Measurements from ENCODE around the gene TRAK2. TPM values are rescaled to one million over a fixed set of nuclear protein-coding genes. Genes with fewer than 3 reads are reported as not detected.

TRAK2 gene
- total and polyA plus RNA-seq, 4 experiments from 2014 or later, result 25.2 to 47.3 (median 43.7) TPM

DNA sequence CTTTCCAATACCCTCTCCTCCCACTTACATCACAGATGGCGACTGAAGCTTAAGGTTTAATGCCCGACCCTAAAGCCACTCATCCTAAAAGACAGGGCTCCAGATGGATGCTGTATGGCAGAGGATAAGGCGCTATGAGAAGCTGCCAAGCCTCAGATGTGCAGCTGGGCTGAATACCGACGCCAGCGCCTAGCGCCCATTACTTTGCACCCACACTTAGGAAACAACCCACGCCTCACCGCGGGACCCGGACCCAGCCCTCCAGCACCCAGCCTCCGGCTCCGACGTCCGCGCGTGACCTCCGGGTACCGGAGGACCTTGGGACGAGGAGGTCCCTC lies 335 bp downstream of the TRAK2 start:
- no peaks in the 10 kb centered on the region for H3K27me3 ChIP-seq (ENCODE audit: insufficient read depth, low read length)
- Mint-ChIP-seq H3K4me1 (peaks cover 34 to 58% (median 46%) of the 10 kb centered on the region in 4 donors), H3K9me3 (peaks cover 0 to 2% (median 0%) of the 10 kb centered on the region in 8 donors), H3K36me3 (peaks cover 8 to 26% of the 10 kb centered on the region in 2 donors), H3K27ac (peak overlapping the region; percentile 95 to 98 (median 97)), H3K27me3 (no peaks in the 10 kb centered on the region), H3K4me3 (peak overlapping the region; percentile 94 to 99 (median 98))
- H3K27ac ChIP-seq (ENCODE audit: low read depth, low read length), result peak overlapping the region; percentile 74
- H3K9me3 ChIP-seq (ENCODE audit: control insufficient read depth in 1 of 2, low read length in 2 of 2), result no peaks in the 10 kb centered on the region
- no peaks in the 10 kb centered on the region for H3K36me3 ChIP-seq (ENCODE audit: insufficient read depth, low read length)
- CTCF ChIA-PET (ENCODE audit: partially characterized antibody), result interaction anchor here (0.9 to 3.4 kb wide), 7 partner anchors 10 to 268 kb away, joined by 3 to 11 read pairs (median 3); partner anchors contain the start of gene CASP10
- intact Hi-C loops (cut with micrococcal nuclease), result loop anchor here (1.0 to 10.0 kb wide), 12 partner anchors 19 to 1461 kb away; partner anchors contain the start of genes BZW1, CARF, CFLAR and FZD7
- POLR2A ChIA-PET (ENCODE audit: partially characterized antibody), result interaction anchor here (0.5 to 9.0 kb wide), 21 partner anchors 11 to 738 kb away, joined by 3 to 154 read pairs (median 7); partner anchors contain the start of genes ALS2, BZW1, CASP8 and CFLAR
- no peak for DNase-seq
- peaks cover 55% of the 10 kb centered on the region for H3K4me1 ChIP-seq (ENCODE audit: insufficient read depth, low read length)
- peak overlapping the region; percentile 38 to 93 for H3K4me3 ChIP-seq (ENCODE audit: low read length in 2 of 2)

DNA sequence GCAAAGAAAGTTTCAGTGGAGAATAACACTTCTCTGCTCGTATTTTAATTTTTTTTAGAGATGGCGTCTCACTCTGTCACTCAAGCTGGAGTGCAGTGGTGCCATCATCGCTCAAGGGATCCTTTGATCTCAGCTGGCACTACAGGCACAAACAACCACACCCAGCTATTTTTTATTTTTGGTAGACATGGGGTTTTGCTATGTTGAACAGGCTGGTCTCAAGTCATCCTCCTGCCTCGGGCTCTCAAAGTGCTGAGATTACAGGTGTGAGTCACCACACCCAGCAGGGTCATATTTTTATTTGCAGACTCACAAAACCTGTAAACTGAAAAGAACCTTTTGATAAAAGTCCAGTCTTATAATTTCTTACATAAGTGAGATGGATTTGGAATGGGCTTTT lies 2.6 kb downstream of the TRAK2 start:
- Mint-ChIP-seq H3K27me3 (no peaks in the 10 kb centered on the region), H3K9me3 (peaks cover 0 to 2% (median 0%) of the 10 kb centered on the region in 8 donors), H3K27ac (peak overlapping the region; percentile 80 to 95 (median 91)), H3K4me3 (peak overlapping the region; percentile 66 to 82 (median 79)), H3K4me1 (peaks cover 42 to 67% (median 54%) of the 10 kb centered on the region in 4 donors), H3K36me3 (peaks cover 8 to 26% of the 10 kb centered on the region in 2 donors)
- Histone ChIP-seq H3K9me3 (ENCODE audit: control insufficient read depth in 1 of 2, low read length in 2 of 2) (no peaks in the 10 kb centered on the region), H3K27me3 (ENCODE audit: insufficient read depth, low read length) (no peaks in the 10 kb centered on the region), H3K36me3 (ENCODE audit: insufficient read depth, low read length) (no peaks in the 10 kb centered on the region), H3K4me3 (ENCODE audit: low read length in 2 of 2) (no peak overlapping the region), H3K4me1 (ENCODE audit: insufficient read depth, low read length) (peaks cover 60% of the 10 kb centered on the region), H3K27ac (ENCODE audit: low read depth, low read length) (peak overlapping the region; percentile 20)
- intact Hi-C loops (cut with micrococcal nuclease), result no loop called here
- DNase-seq, result peak; percentile 55 to 78 (median 68)
- CTCF ChIA-PET (ENCODE audit: partially characterized antibody), result no interaction called here
- POLR2A ChIA-PET (ENCODE audit: partially characterized antibody), result interaction anchor here (0.8 to 9.0 kb wide), 3 partner anchors 13 to 333 kb away, joined by 3 to 154 read pairs (median 4); partner anchors contain the start of gene ALS2

DNA sequence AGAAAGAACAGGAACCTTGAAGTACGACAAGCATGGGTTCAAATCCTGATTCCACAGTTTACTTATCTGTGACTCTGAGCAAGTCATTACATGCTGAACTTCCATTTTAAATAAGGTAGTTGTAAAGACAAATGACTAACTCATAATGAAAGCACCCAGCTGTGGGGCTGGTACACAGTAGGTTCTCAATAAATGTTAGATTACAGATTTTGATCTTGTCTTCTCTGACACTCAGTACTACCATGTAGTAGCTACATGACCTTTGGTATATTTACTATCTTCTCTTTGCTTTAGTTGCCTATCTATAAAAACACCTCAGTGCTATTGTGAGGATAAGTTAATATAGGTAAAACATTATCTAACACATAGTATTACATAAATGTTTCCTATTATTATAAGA lies 3.2 kb downstream of the TRAK2 start:
- Histone ChIP-seq H3K4me1 (ENCODE audit: insufficient read depth, low read length) (peaks cover 67% of the 10 kb centered on the region), H3K27me3 (ENCODE audit: insufficient read depth, low read length) (no peaks in the 10 kb centered on the region), H3K4me3 (ENCODE audit: low read length in 2 of 2) (no peak overlapping the region), H3K36me3 (ENCODE audit: insufficient read depth, low read length) (no peaks in the 10 kb centered on the region), H3K27ac (ENCODE audit: low read depth, low read length) (peak overlapping the region; percentile 20), H3K9me3 (ENCODE audit: control insufficient read depth in 1 of 2, low read length in 2 of 2) (no peaks in the 10 kb centered on the region)
- peaks cover 0 to 2% (median 0%) of the 10 kb centered on the region in 8 donors for H3K9me3 Mint-ChIP-seq
- H3K27me3 Mint-ChIP-seq, result no peaks in the 10 kb centered on the region
- peaks cover 42 to 66% (median 54%) of the 10 kb centered on the region in 4 donors for H3K4me1 Mint-ChIP-seq
- peak overlapping the region; percentile 80 to 95 (median 91) for H3K27ac Mint-ChIP-seq
- peaks cover 8 to 26% of the 10 kb centered on the region in 2 donors for H3K36me3 Mint-ChIP-seq
- peak overlapping the region in 7 of 8 donors; percentile 13 to 82 (median 80) for H3K4me3 Mint-ChIP-seq
- ChIA-PET POLR2A (ENCODE audit: partially characterized antibody) (interaction anchor here (0.8 to 9.0 kb wide), 4 partner anchors 12 to 333 kb away, joined by 3 to 154 read pairs (median 4); partner anchors contain the start of gene ALS2), CTCF (ENCODE audit: partially characterized antibody) (no interaction called here)
- DNase-seq, result no peak
- intact Hi-C loops (cut with micrococcal nuclease), result no loop called here

DNA sequence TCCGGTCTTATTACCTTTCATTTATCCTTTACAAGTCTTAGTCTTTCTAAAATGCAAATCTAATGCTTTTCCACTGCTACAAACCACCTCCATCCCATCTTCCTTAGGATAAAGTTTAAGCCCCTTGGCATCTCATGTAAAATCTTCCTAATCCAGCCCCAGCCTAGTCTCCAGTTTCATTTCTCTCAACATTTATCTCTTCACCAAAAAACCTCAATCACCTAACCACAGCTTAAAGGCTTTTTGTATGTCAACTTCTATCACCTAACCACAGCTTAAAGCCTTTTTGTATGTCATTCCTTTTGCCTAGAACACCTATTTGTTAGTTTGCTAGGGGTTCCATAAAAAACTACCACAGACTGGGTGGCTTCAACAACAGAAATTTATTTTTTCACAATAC lies 4.2 kb downstream of the TRAK2 start:
- ChIA-PET CTCF (ENCODE audit: partially characterized antibody) (interaction anchor here (1.3 to 2.3 kb wide), 3 partner anchors 13 to 334 kb away, joined by 3 to 13 read pairs (median 3); partner anchors contain the start of gene ALS2), POLR2A (ENCODE audit: partially characterized antibody) (interaction anchor here (0.9 to 9.0 kb wide), 7 partner anchors 11 to 583 kb away, joined by 3 to 154 read pairs (median 3); no protein-coding TSS in a partner anchor)
- peak overlapping the region; percentile 55 to 82 (median 67) for H3K4me3 Mint-ChIP-seq
- no peak overlapping the region for H3K4me3 ChIP-seq (ENCODE audit: low read length in 2 of 2)
- peak overlapping the region; percentile 4 to 91 (median 74) for H3K27ac Mint-ChIP-seq
- peak in 4 of 5 donors; percentile 50 to 70 (median 55) for DNase-seq
- no peaks in the 10 kb centered on the region for H3K27me3 Mint-ChIP-seq
- peaks cover 8 to 26% of the 10 kb centered on the region in 2 donors for H3K36me3 Mint-ChIP-seq
- H3K4me1 ChIP-seq (ENCODE audit: insufficient read depth, low read length), result peaks cover 63% of the 10 kb centered on the region
- H3K9me3 ChIP-seq (ENCODE audit: control insufficient read depth in 1 of 2, low read length in 2 of 2), result no peaks in the 10 kb centered on the region
- H3K27me3 ChIP-seq (ENCODE audit: insufficient read depth, low read length), result no peaks in the 10 kb centered on the region
- H3K36me3 ChIP-seq (ENCODE audit: insufficient read depth, low read length), result no peaks in the 10 kb centered on the region
- H3K27ac ChIP-seq (ENCODE audit: low read depth, low read length), result no peak overlapping the region
- peaks cover 0 to 2% (median 0%) of the 10 kb centered on the region in 8 donors for H3K9me3 Mint-ChIP-seq
- intact Hi-C loops (cut with micrococcal nuclease), result loop anchor here (1.0 kb wide), 1 partner anchor 14 kb away; no protein-coding TSS in a partner anchor
- peaks cover 38 to 61% (median 49%) of the 10 kb centered on the region in 4 donors for H3K4me1 Mint-ChIP-seq

DNA sequence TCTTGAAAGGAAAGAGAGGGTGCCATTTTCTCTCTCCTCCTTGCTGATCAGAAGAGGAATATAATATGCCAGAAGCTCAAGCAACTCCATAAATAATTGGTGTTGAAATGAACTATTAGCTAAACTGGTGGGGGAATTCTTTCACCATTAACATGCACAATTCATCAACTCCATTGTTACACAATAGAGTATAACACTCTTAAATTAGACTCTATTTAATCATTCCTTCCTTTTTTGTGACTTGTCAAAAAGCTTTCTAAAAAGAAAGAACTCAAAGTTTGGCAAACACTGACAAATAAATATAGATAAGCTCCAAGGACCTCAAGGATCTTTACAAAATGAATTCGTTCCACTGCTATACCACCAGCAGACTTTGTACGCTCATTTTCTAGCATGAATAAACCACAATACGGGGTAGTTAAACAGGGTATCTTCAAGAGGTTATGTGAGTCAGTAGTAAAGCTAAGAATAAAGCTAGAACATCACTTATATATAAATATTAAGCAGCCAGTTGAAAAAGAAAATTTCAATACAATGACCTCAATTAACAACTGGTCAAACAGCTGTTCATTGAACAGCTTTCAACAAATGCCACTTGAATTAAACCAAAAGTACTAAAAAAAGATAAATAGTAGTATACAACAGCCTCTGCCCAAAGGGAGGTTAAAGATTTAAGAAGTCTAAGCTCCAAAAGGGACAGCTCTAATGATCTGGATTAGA lies 6.4 kb downstream of the TRAK2 start:
- intact Hi-C loops (cut with micrococcal nuclease), result no loop called here
- DNase-seq, result no peak
- Mint-ChIP-seq H3K9me3 (peaks cover 0 to 2% (median 0%) of the 10 kb centered on the region in 8 donors), H3K27me3 (no peaks in the 10 kb centered on the region), H3K27ac (no peak overlapping the region), H3K4me3 (no peak overlapping the region), H3K36me3 (peaks cover 14 to 19% of the 10 kb centered on the region in 2 donors), H3K4me1 (peaks cover 42 to 65% (median 54%) of the 10 kb centered on the region in 4 donors)
- Histone ChIP-seq H3K4me1 (ENCODE audit: insufficient read depth, low read length) (peaks cover 58% of the 10 kb centered on the region), H3K36me3 (ENCODE audit: insufficient read depth, low read length) (no peaks in the 10 kb centered on the region), H3K9me3 (ENCODE audit: control insufficient read depth in 1 of 2, low read length in 2 of 2) (no peaks in the 10 kb centered on the region), H3K27ac (ENCODE audit: low read depth, low read length) (no peak overlapping the region), H3K27me3 (ENCODE audit: insufficient read depth, low read length) (no peaks in the 10 kb centered on the region), H3K4me3 (ENCODE audit: low read length in 2 of 2) (no peak overlapping the region)
- POLR2A ChIA-PET (ENCODE audit: partially characterized antibody), result interaction anchor here (9.0 kb wide), 1 partner anchor 9 kb away, joined by 154 read pairs; no protein-coding TSS in a partner anchor
- CTCF ChIA-PET (ENCODE audit: partially characterized antibody), result interaction anchor here (0.7 to 2.5 kb wide), 5 partner anchors 10 to 376 kb away, joined by 3 to 13 read pairs (median 7); no protein-coding TSS in a partner anchor

DNA sequence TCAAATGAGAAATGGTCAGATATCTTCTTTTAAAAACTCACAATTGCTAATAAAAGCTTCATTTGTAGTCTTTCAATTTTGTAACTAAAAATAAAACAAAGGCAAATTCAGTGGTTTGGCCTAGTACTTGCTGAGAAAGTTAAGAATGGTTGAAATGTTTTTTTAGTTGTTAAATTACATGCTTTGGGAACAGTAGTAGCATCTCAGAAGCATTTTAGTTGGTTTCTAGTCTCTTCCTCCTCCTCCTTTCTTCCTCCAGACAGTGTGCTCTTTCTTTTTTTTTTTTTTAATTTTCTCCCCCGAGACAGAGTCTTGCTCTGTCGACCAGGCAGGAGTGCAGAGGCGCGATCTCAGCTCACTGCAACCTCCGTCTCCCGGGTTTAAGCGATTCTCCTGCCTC lies 9.8 kb downstream of the TRAK2 start:
- intact Hi-C loops (cut with micrococcal nuclease), result no loop called here
- no peaks in the 10 kb centered on the region for H3K9me3 ChIP-seq (ENCODE audit: control insufficient read depth in 1 of 2, low read length in 2 of 2)
- peaks cover 25 to 62% (median 46%) of the 10 kb centered on the region in 4 donors for H3K4me1 Mint-ChIP-seq
- no peak for DNase-seq
- ChIA-PET CTCF (ENCODE audit: partially characterized antibody) (interaction anchor here (2.2 kb wide), 1 partner anchor 10 kb away, joined by 8 read pairs; no protein-coding TSS in a partner anchor), POLR2A (ENCODE audit: partially characterized antibody) (interaction anchor here (13.0 kb wide), 1 partner anchor 8 kb away, joined by 154 read pairs; the partner anchor contains the start of genes STRADB and TRAK2)
- H3K27ac Mint-ChIP-seq, result peak overlapping the region in 1 of 7 donors; percentile 8
- H3K4me1 ChIP-seq (ENCODE audit: insufficient read depth, low read length), result peaks cover 23% of the 10 kb centered on the region
- no peak overlapping the region for H3K4me3 ChIP-seq (ENCODE audit: low read length in 2 of 2)
- H3K4me3 Mint-ChIP-seq, result no peak overlapping the region
- no peaks in the 10 kb centered on the region for H3K36me3 ChIP-seq (ENCODE audit: insufficient read depth, low read length)
- H3K27me3 Mint-ChIP-seq, result no peaks in the 10 kb centered on the region
- no peak overlapping the region for H3K27ac ChIP-seq (ENCODE audit: low read depth, low read length)
- H3K36me3 Mint-ChIP-seq, result peaks cover 11 to 13% of the 10 kb centered on the region in 2 donors
- no peaks in the 10 kb centered on the region for H3K27me3 ChIP-seq (ENCODE audit: insufficient read depth, low read length)
- peaks cover 0 to 2% (median 0%) of the 10 kb centered on the region in 8 donors for H3K9me3 Mint-ChIP-seq
